ENCODE results near the gene KRTAP23-1. TPM values are rescaled to one million over a fixed set of nuclear protein-coding genes. Genes with fewer than 3 reads are reported as not detected.

Gene KRTAP23-1
- total and polyA plus RNA-seq, 10 of the 15 experiments (the other 5 are each of a cell fraction or from before 2014, with no cell fraction given), result not detected

DNA sequence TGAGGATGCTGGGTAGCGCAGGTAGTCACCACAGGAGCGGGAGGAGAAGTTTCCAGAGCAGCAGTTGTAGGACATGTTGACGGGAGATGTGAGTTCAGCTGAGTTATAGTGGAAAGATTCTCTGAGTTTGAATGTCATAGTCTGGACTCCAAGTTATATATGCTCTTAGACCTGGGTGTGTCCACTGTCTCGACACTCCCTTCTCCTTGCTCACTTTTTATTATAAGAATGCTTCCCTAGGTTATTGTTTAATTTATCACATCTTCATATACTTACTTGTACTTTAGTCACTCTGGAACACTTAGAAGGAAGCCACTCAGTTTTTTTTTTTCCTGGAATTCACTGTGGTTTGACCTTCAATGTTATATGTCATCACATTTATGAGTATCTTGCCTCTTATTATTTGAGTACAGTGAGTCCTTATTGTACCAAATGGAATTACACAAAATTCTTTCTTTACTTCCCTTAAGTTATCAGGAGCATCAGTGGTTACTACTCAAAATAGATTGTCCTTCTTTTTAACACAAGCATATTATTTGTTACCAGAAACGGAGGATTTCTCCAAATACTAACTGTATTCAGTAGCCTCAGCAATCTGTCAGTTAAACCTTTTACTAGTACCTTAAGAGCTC lies 23.8 kb upstream of the KRTAP23-1 start, which contains the start of gene KRTAP13-2:
TSS of gene KRTAP13-2 (minus strand) at position 133 of the 632 bp plus-strand sequence. CDS start at position 75, 58 bp downstream.
- H3K79me2 ChIP-seq (ENCODE audit: control insufficient read depth, insufficient read depth, low read length), result no peaks in the 10 kb centered on the region
- H3K4me2 ChIP-seq (ENCODE audit: control insufficient read depth, insufficient read depth), result no peak within 1 kb of the TSS
- intact Hi-C loops (cut with micrococcal nuclease; ENCODE audit: unreplicated experiment) (no loop called here), in situ Hi-C loops (cut with MboI) (no loop called here)
- 15% methylated on average over 5 of the region's 5 CpGs for WGBS (ENCODE audit: insufficient coverage, insufficient replicate concordance, low lambda C conversion rate, missing lambda C conversion rate)
- POLR2A ChIA-PET, result no interaction called here
- no peaks in the 10 kb centered on the region for H3K27me3 ChIP-seq (replicated peaks in 1 of 2; ENCODE audit: control insufficient read depth in 2 of 2, insufficient read depth in 2 of 2, low read length in 1 of 2)
- FAIRE-seq (no peak), DNase-seq (ENCODE audit: low read depth, low spot score) (no peak), ATAC-seq (no peak)
- H3K4me3 ChIP-seq, result no peak within 1 kb of the TSS
- H3K9me3 ChIP-seq (replicated peaks; ENCODE audit: control insufficient read depth, insufficient read depth, low read length), result no peaks in the 10 kb centered on the region
- SMC1A ChIA-PET (ENCODE audit: uncharacterized antibody, unreplicated experiment), result no interaction called here
- CTCF ChIA-PET, result no interaction called here
- H4K20me1 ChIP-seq (ENCODE audit: control insufficient read depth, insufficient read depth), result no peaks in the 10 kb centered on the region
- H3K27ac ChIP-seq (ENCODE audit: control insufficient read depth, insufficient read depth), result no peak within 1 kb of the TSS
- no TSS peak for BruUV-seq (replicated peaks)
- H3K9ac ChIP-seq (ENCODE audit: control insufficient read depth, insufficient read depth, low read length), result no peak within 1 kb of the TSS
- TF ChIP-seq BCL11A (IDR thresholded peaks at IDR 0.05; ENCODE audit: low read depth, low read length) (no peak), CBX5 (IDR thresholded peaks at IDR 0.05; ENCODE audit: low read depth) (no peak)
- TF ChIP-seq, protein P1, sequence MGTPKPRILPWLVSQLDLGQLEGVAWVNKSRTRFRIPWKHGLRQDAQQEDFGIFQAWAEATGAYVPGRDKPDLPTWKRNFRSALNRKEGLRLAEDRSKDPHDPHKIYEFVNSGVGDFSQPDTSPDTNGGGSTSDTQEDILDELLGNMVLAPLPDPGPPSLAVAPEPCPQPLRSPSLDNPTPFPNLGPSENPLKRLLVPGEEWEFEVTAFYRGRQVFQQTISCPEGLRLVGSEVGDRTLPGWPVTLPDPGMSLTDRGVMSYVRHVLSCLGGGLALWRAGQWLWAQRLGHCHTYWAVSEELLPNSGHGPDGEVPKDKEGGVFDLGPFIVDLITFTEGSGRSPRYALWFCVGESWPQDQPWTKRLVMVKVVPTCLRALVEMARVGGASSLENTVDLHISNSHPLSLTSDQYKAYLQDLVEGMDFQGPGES (IDR thresholded peaks at IDR 0.05), result no peak
- H3K4me1 ChIP-seq (ENCODE audit: control insufficient read depth, insufficient read depth, low read length), result no peaks in the 10 kb centered on the region
- H3K36me3 ChIP-seq (ENCODE audit: control insufficient read depth in 2 of 2, insufficient read depth in 2 of 2, low read length in 1 of 2), result no peaks in the 10 kb centered on the region
- H2AFZ ChIP-seq (ENCODE audit: control insufficient read depth, low read depth, low read length), result no peak within 1 kb of the TSS
- RAD21 ChIA-PET (ENCODE audit: unreplicated experiment), result no interaction called here

DNA sequence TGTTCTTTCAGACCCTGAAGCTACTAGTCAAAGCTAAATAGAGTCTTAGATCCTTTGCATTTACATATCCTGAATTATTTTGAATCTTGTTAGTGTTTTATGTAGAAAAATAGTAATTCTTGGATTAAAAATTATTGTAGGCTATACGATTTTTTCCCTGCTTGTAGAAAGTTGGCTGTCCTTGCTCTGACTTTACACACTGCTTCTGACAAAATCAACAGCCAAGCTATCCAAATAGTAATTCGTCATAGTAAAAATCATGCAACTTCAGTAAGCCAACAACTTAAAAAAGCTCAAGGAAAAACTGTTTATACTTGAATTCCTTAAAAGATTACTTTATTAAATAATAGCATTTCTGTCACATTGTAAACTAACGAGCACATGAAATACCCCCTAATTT lies 7.5 kb upstream of the KRTAP23-1 start:
- Histone ChIP-seq H4K20me1 (ENCODE audit: control insufficient read depth, insufficient read depth) (no peaks in the 10 kb centered on the region), H2AFZ (ENCODE audit: control insufficient read depth, low read depth, low read length) (no peak overlapping the region), H3K27ac (ENCODE audit: control insufficient read depth, insufficient read depth) (no peak overlapping the region), H3K79me2 (ENCODE audit: control insufficient read depth, insufficient read depth, low read length) (no peaks in the 10 kb centered on the region), H3K36me3 (ENCODE audit: control insufficient read depth in 2 of 2, insufficient read depth in 2 of 2, low read length in 1 of 2) (no peaks in the 10 kb centered on the region), H3K4me2 (ENCODE audit: control insufficient read depth, insufficient read depth) (no peak overlapping the region), H3K9ac (ENCODE audit: control insufficient read depth, insufficient read depth, low read length) (no peak overlapping the region), H3K27me3 (replicated peaks in 1 of 2; ENCODE audit: control insufficient read depth in 2 of 2, insufficient read depth in 2 of 2, low read length in 1 of 2) (no peaks in the 10 kb centered on the region), H3K4me3 (no peak overlapping the region), H3K4me1 (ENCODE audit: control insufficient read depth, insufficient read depth, low read length) (no peaks in the 10 kb centered on the region), H3K9me3 (replicated peaks; ENCODE audit: control insufficient read depth, insufficient read depth, low read length) (no peaks in the 10 kb centered on the region)
- no peak for ATAC-seq
- ChIA-PET SMC1A (ENCODE audit: uncharacterized antibody, unreplicated experiment) (no interaction called here), CTCF (no interaction called here), RAD21 (ENCODE audit: unreplicated experiment) (no interaction called here), POLR2A (no interaction called here)
- in situ Hi-C loops (cut with MboI), result no loop called here
- no peak for DNase-seq (ENCODE audit: low read depth, low spot score)
- BruUV-seq (replicated peaks), result no TSS peak
- intact Hi-C loops (cut with micrococcal nuclease; ENCODE audit: unreplicated experiment), result no loop called here
- 1% methylated on average over 3 of the region's 3 CpGs for WGBS (ENCODE audit: insufficient coverage, insufficient replicate concordance, low lambda C conversion rate, missing lambda C conversion rate)
- FAIRE-seq, result no peak
- TF ChIP-seq RCOR1 (conservative IDR thresholded peaks at IDR 0.05; ENCODE audit: low read depth, low read length) (no peak), SIN3A (IDR thresholded peaks at IDR 0.05; ENCODE audit: low read depth, low read length) (no peak), YY1 (IDR thresholded peaks at IDR 0.05; ENCODE audit: low read depth, low read length) (no peak), NFXL1 (IDR thresholded peaks at IDR 0.05; ENCODE audit: borderline replicate concordance) (no peak), HDGF (IDR thresholded peaks at IDR 0.05) (no peak), POLR2AphosphoS5 (IDR thresholded peaks at IDR 0.05; ENCODE audit: low read length) (no peak), SMARCA5 (IDR thresholded peaks at IDR 0.05) (no peak)
- TF ChIP-seq, protein P2, sequence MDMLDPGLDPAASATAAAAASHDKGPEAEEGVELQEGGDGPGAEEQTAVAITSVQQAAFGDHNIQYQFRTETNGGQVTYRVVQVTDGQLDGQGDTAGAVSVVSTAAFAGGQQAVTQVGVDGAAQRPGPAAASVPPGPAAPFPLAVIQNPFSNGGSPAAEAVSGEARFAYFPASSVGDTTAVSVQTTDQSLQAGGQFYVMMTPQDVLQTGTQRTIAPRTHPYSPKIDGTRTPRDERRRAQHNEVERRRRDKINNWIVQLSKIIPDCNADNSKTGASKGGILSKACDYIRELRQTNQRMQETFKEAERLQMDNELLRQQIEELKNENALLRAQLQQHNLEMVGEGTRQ (IDR thresholded peaks at IDR 0.05; ENCODE audit: borderline replicate concordance, low read depth, low read length), result no peak
- TF ChIP-seq, protein P3, sequence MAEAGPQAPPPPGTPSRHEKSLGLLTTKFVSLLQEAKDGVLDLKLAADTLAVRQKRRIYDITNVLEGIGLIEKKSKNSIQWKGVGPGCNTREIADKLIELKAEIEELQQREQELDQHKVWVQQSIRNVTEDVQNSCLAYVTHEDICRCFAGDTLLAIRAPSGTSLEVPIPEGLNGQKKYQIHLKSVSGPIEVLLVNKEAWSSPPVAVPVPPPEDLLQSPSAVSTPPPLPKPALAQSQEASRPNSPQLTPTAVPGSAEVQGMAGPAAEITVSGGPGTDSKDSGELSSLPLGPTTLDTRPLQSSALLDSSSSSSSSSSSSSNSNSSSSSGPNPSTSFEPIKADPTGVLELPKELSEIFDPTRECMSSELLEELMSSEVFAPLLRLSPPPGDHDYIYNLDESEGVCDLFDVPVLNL (IDR thresholded peaks at IDR 0.05; ENCODE audit: low read depth, low read length), result no peak
- TF ChIP-seq, protein P4, sequence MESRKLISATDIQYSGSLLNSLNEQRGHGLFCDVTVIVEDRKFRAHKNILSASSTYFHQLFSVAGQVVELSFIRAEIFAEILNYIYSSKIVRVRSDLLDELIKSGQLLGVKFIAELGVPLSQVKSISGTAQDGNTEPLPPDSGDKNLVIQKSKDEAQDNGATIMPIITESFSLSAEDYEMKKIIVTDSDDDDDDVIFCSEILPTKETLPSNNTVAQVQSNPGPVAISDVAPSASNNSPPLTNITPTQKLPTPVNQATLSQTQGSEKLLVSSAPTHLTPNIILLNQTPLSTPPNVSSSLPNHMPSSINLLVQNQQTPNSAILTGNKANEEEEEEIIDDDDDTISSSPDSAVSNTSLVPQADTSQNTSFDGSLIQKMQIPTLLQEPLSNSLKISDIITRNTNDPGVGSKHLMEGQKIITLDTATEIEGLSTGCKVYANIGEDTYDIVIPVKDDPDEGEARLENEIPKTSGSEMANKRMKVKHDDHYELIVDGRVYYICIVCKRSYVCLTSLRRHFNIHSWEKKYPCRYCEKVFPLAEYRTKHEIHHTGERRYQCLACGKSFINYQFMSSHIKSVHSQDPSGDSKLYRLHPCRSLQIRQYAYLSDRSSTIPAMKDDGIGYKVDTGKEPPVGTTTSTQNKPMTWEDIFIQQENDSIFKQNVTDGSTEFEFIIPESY (IDR thresholded peaks at IDR 0.05), result no peak
